SK-N-SH (cell line): ENCODE measurements around the gene ATP2B1. TPM values are rescaled to one million over a fixed set of nuclear protein-coding genes. Genes with fewer than 3 reads are reported as not detected.

ENCODE experiments used
- CTCF ChIA-PET: fragments of 300-600, 350-600 bp; formaldehyde crosslinking; extraction: SDS; loops from one replicate; lab custom pipeline; 2021; lab: Yijun Ruan, JAX
- POLR2A ChIA-PET: fragments of 350-600 bp; sonication (Branson Sonifier 250); formaldehyde crosslinking; extraction: SDS; loops from one replicate; lab custom pipeline; 2020; ENCODE audit warnings: antibody characterized with exemption, inconsistent platforms; lab: Yijun Ruan, JAX
- DNase-seq: peaks from one replicate; pipeline ENCODE4 v3.0.0; 2012
- H2AFZ ChIP-seq: fragments of 200-600 bp; sonication (generic); 2 replicates; pipeline ENCODE4 v1.8.1; 2016; ENCODE audit warnings: antibody characterized with exemption, mild to moderate bottlenecking, low read depth
- H3F3A ChIP-seq: fragments of 200-600 bp; sonication (generic); replicated peaks from 2 replicates; pipeline ENCODE3; 2016; ENCODE audit warnings: antibody characterized with exemption, mild to moderate bottlenecking; ENCODE audit not compliant: insufficient read depth
- H3K27ac ChIP-seq, 2 experiments: fragments of 200-500 bp in 1 of 2; fragments of 200-600 bp in 1 of 2; sonication (Bioruptor generic) in 1 of 2; sonication (generic), shearing (Covaris generic) in 1 of 2; 2 replicates each; pipeline versions ENCODE4 v1.5.1 to v1.6.1; 2014 to 2016; ENCODE audit warnings: low read depth in 2 of 2, inconsistent platforms in 1 of 2, low read length in 1 of 2, mild to moderate bottlenecking in 1 of 2, mixed read lengths in 1 of 2
- H3K27me3 ChIP-seq: fragments of 200-600 bp; sonication (generic), shearing (Covaris generic); 2 replicates; pipeline ENCODE4 v1.6.1; 2016; ENCODE audit warnings: mixed run types; ENCODE audit not compliant: insufficient read depth
- H3K36me3 ChIP-seq, 2 experiments: fragments of 200-500 bp in 1 of 2; fragments of 200-600 bp in 1 of 2; sonication (Bioruptor generic) in 1 of 2; sonication (generic) in 1 of 2; replicated peaks in 1 of 2; 2 replicates each; pipeline versions ENCODE3 to v1.5.1; 2014 to 2016; ENCODE audit warnings: low read length in 1 of 2, mild to moderate bottlenecking in 1 of 2; ENCODE audit not compliant: insufficient read depth in 2 of 2, control insufficient read depth in 1 of 2
- H3K4me1 ChIP-seq, 2 experiments: fragments of 200-500 bp in 1 of 2; fragments of 200-600 bp in 1 of 2; sonication (Bioruptor generic) in 1 of 2; sonication (generic), shearing (Covaris generic) in 1 of 2; 2 replicates each; pipeline versions ENCODE4 v1.5.1 to v1.6.1; 2014 to 2016; ENCODE audit warnings: low read depth in 1 of 2, low read length in 1 of 2, mixed run types in 1 of 2; ENCODE audit not compliant: insufficient read depth in 2 of 2, control insufficient read depth in 1 of 2
- H3K4me2 ChIP-seq: fragments of 200-600 bp; sonication (generic), shearing (Covaris generic); 2 replicates; pipeline ENCODE4 v1.6.1; 2017; ENCODE audit warnings: mixed run types
- H3K4me3 ChIP-seq, 2 experiments: fragments of 200-500 bp in 1 of 2; fragments of 200-600 bp in 1 of 2; sonication (Bioruptor generic) in 1 of 2; sonication (generic), shearing (Covaris generic) in 1 of 2; 2 replicates each; pipeline versions ENCODE4 v1.5.1 to v1.8.1; 2014 to 2016; ENCODE audit warnings: low read depth in 2 of 2, inconsistent platforms in 1 of 2, low read length in 1 of 2, mild to moderate bottlenecking in 1 of 2, mixed read lengths in 1 of 2, moderate library complexity in 1 of 2
- H3K79me2 ChIP-seq: fragments of 200-600 bp; sonication (generic); 2 replicates; pipeline ENCODE4 v1.8.1; 2017; ENCODE audit warnings: mild to moderate bottlenecking; ENCODE audit not compliant: insufficient read depth
- H3K9ac ChIP-seq: fragments of 200-600 bp; sonication (generic); 2 replicates; pipeline ENCODE4 v1.6.1; 2017; ENCODE audit warnings: mixed run types
- H3K9me2 ChIP-seq: fragments of 200-600 bp; sonication (generic); 2 replicates; pipeline ENCODE4 v1.6.1; 2017; ENCODE audit warnings: mixed run types
- H3K9me3 ChIP-seq: fragments of 200-600 bp; sonication (generic); 2 replicates; pipeline ENCODE4 v1.6.1; 2017; ENCODE audit warnings: mixed run types, mild to moderate bottlenecking, moderate library complexity
- H4K20me1 ChIP-seq: fragments of 200-600 bp; sonication (generic); 2 replicates; pipeline ENCODE4 v1.6.1; 2017; ENCODE audit warnings: mild to moderate bottlenecking, mixed run types; ENCODE audit not compliant: insufficient read depth
- CHD2 ChIP-seq: fragments of 150-350 bp; IDR thresholded peaks from 2 replicates; pipeline ENCODE4 v1.6.1; 2018; ENCODE audit warnings: low read length; ENCODE audit not compliant: partially characterized antibody
- EZH2phosphoT487 ChIP-seq: fragments of 200-600 bp; sonication (generic); IDR thresholded peaks from 2 replicates; pipeline ENCODE4 v1.6.1; 2017; ENCODE audit warnings: low read depth, mixed run types, mild to moderate bottlenecking, antibody characterized with exemption, moderate library complexity, borderline replicate concordance
- JUND ChIP-seq: IDR thresholded peaks from 2 replicates; pipeline ENCODE4 v1.4.0; 2012
- MAX ChIP-seq: IDR thresholded peaks from 2 replicates; pipeline ENCODE4 v1.4.0; 2012; ENCODE audit warnings: low read depth
- MXI1 ChIP-seq: IDR thresholded peaks from 2 replicates; pipeline ENCODE4 v1.6.1; 2012; ENCODE audit warnings: mild to moderate bottlenecking, low read depth, low read length, improper control_type of control experiment
- NFIC ChIP-seq: IDR thresholded peaks from 2 replicates; pipeline ENCODE4 v1.4.0; 2012; ENCODE audit warnings: borderline replicate concordance
- NRF1 ChIP-seq: IDR thresholded peaks from 2 replicates; pipeline ENCODE4 v1.6.1; 2012; ENCODE audit warnings: low read depth, mild to moderate bottlenecking, low read length
- POLR2AphosphoS5 ChIP-seq: IDR thresholded peaks from 2 replicates; pipeline ENCODE4 v1.6.1; 2012; ENCODE audit warnings: low read depth, low read length
- RCOR1 ChIP-seq: fragments of 150-350 bp; IDR thresholded peaks from 2 replicates; pipeline ENCODE4 v1.6.1; 2017; ENCODE audit warnings: antibody characterized with exemption, low read length
- REST ChIP-seq: IDR thresholded peaks from 2 replicates; pipeline ENCODE4 v1.6.1; 2012; ENCODE audit warnings: mild to moderate bottlenecking, low read depth, low read length, moderate library complexity
- SMC3 ChIP-seq: IDR thresholded peaks from 2 replicates; pipeline ENCODE4 v1.6.1; 2012; ENCODE audit warnings: low read depth, low read length, improper control_type of control experiment
- TAF1 ChIP-seq: IDR thresholded peaks from 2 replicates; pipeline ENCODE4 v1.6.1; 2012; ENCODE audit warnings: low read depth, mild to moderate bottlenecking, low read length, moderate library complexity, borderline replicate concordance
- USF2 ChIP-seq: fragments of 150-350 bp; IDR thresholded peaks from 2 replicates; pipeline ENCODE4 v1.6.1; 2017; ENCODE audit warnings: antibody characterized with exemption, low read length, low read depth, borderline replicate concordance
- ZBTB33 ChIP-seq: IDR thresholded peaks from 2 replicates; pipeline ENCODE4 v1.4.0; 2012; ENCODE audit warnings: low read depth, borderline replicate concordance
- WGBS: methylation state at CpG from one replicate; pipeline ENCODE4 v1.1.6; 2017; ENCODE audit warnings: low lambda C conversion rate; 5-methylcytosine and 5-hydroxymethylcytosine counted together
- polyA plus RNA-seq, 3 experiments: library from polyadenylated mRNA; depleted of rRNA; stranded (reverse); fragments of >200 nt; gene quantifications; 2 replicates each; pipeline ENCODE4 v1.2.3, GENCODE V29; 2012

ATP2B1 gene
- polyA plus RNA-seq, 1 of the 3 experiments (the other 2 are of a cell fraction): 4.3 TPM

GRCh38 chr12:89649820-89650219 lies 58.8 kb downstream of the ATP2B1 start:
- no peak for DNase-seq
- no peaks in the 10 kb centered on the region; a peak in 1 of 4 replicates for H3K4me1 ChIP-seq
- no peaks in the 10 kb centered on the region for H3K9me2 ChIP-seq
- no peaks in the 10 kb centered on the region for H4K20me1 ChIP-seq
- WGBS: 97% methylated on average over 3 of the region's 3 CpGs
- no peak overlapping the region for H3K27ac ChIP-seq
- H3K9ac ChIP-seq: no peak overlapping the region
- ChIA-PET POLR2A (no interaction called here), CTCF (no interaction called here)
- no peak for TF ChIP-seq TAF1
- TF ChIP-seq CHD2: no peak
- H3F3A ChIP-seq: no peaks in the 10 kb centered on the region
- H2AFZ ChIP-seq: no peak overlapping the region
- no peak overlapping the region for H3K4me3 ChIP-seq
- peaks cover 1 to 2% of the 10 kb centered on the region in 2 experiments for H3K36me3 ChIP-seq
- H3K4me2 ChIP-seq: no peak overlapping the region
- H3K27me3 ChIP-seq: no peaks in the 10 kb centered on the region
- H3K9me3 ChIP-seq: no peaks in the 10 kb centered on the region
- no peaks in the 10 kb centered on the region for H3K79me2 ChIP-seq

GRCh38 chr12:89649139-89649538 lies 59.5 kb downstream of the ATP2B1 start:
- H3K9me2 ChIP-seq: no peaks in the 10 kb centered on the region
- TF ChIP-seq TAF1: no peak
- TF ChIP-seq ZBTB33: no peak
- no peak for TF ChIP-seq POLR2AphosphoS5
- no peak for TF ChIP-seq MAX
- ChIA-PET POLR2A (no interaction called here), CTCF (no interaction called here)
- WGBS: 75% methylated on average over 2 of the region's 2 CpGs
- H3K4me1 ChIP-seq: no peaks in the 10 kb centered on the region; a peak in 1 of 4 replicates
- H3K79me2 ChIP-seq: no peaks in the 10 kb centered on the region
- H3K27ac ChIP-seq: no peak overlapping the region
- H3K36me3 ChIP-seq: no peaks in the 10 kb centered on the region
- H4K20me1 ChIP-seq: no peaks in the 10 kb centered on the region
- no peak for DNase-seq
- no peaks in the 10 kb centered on the region for H3K9me3 ChIP-seq
- H3K4me3 ChIP-seq: no peak overlapping the region
- no peaks in the 10 kb centered on the region for H3F3A ChIP-seq
- H3K4me2 ChIP-seq: no peak overlapping the region
- no peak overlapping the region for H2AFZ ChIP-seq
- no peaks in the 10 kb centered on the region for H3K27me3 ChIP-seq
- H3K9ac ChIP-seq: no peak overlapping the region

- Histone ChIP-seq H3K9ac (no peak overlapping the region), H3F3A (no peaks in the 10 kb centered on the region), H4K20me1 (no peaks in the 10 kb centered on the region), H2AFZ (no peak overlapping the region), H3K4me3 (no peak overlapping the region), H3K9me2 (no peaks in the 10 kb centered on the region), H3K4me1 (no peaks in the 10 kb centered on the region; a peak in 1 of 4 replicates), H3K79me2 (no peaks in the 10 kb centered on the region), H3K4me2 (no peak overlapping the region), H3K36me3 (no peaks in the 10 kb centered on the region), H3K27me3 (no peaks in the 10 kb centered on the region), H3K9me3 (no peaks in the 10 kb centered on the region), H3K27ac (no peak overlapping the region)
- ChIA-PET CTCF (interaction anchor here (0.9 to 2.8 kb wide), 2 partner anchors 11 to 13 kb away, joined by 3 to 7 read pairs; no protein-coding TSS in a partner anchor), POLR2A (no interaction called here)
- WGBS: 80% methylated on average over 4 of the region's 4 CpGs
- DNase-seq: peak; percentile 13
- TF ChIP-seq NFIC (no peak), SMC3 (no peak), REST (no peak), MAX (no peak), EZH2phosphoT487 (no peak), JUND (no peak), USF2 (no peak), MXI1 (no peak), RCOR1 (no peak), NRF1 (no peak)
These were observed 60.3 kb downstream of the ATP2B1 start for GRCh38 chr12:89648211-89648930.
